ENCODE measurements around the gene RAB37. TPM values are rescaled to one million over a fixed set of nuclear protein-coding genes. Genes with fewer than 3 reads are reported as not detected.

RAB37 gene
- total and polyA plus RNA-seq, 8 donors, result 2.0 to 42.9 (median 5.3) TPM; not detected in 3

DNA sequence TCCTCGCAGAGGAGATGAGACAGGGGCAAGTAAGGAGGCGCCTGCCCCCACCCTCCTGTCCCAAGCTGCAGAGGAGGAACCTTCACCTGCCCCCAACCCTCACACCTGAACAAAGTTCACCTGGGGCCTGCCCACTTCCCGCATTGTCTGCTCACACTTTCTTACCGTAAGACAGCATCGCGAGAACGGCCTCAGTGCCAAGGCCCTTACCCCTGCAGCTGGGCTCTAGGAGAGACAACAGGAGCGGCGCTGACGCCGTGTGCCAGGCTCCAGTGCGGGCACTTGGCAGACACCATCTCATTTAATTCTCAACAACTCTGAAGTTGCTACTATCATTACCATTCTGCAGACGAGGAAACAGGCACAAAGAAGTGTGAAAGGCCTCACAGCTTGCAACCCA lies 35.0 kb downstream of the RAB37 start:
- peaks cover 31 to 60% (median 59%) of the 10 kb centered on the region in 4 donors for H3K36me3 ChIP-seq
- TF ChIP-seq POLR2A (IDR thresholded peaks at IDR 0.05) (no peak), EP300 (IDR thresholded peaks at IDR 0.05) (no peak), POLR2AphosphoS5 (IDR thresholded peaks at IDR 0.05) (no peak)
- TF ChIP-seq, protein P1, sequence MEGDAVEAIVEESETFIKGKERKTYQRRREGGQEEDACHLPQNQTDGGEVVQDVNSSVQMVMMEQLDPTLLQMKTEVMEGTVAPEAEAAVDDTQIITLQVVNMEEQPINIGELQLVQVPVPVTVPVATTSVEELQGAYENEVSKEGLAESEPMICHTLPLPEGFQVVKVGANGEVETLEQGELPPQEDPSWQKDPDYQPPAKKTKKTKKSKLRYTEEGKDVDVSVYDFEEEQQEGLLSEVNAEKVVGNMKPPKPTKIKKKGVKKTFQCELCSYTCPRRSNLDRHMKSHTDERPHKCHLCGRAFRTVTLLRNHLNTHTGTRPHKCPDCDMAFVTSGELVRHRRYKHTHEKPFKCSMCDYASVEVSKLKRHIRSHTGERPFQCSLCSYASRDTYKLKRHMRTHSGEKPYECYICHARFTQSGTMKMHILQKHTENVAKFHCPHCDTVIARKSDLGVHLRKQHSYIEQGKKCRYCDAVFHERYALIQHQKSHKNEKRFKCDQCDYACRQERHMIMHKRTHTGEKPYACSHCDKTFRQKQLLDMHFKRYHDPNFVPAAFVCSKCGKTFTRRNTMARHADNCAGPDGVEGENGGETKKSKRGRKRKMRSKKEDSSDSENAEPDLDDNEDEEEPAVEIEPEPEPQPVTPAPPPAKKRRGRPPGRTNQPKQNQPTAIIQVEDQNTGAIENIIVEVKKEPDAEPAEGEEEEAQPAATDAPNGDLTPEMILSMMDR (IDR thresholded peaks at IDR 0.05), result no peak
- intact Hi-C loops (cut with DNase I; ENCODE audit: low total_unique reads), result no loop called here
- no peak for DNase-seq
- 78 to 90% (median 84%) methylated on average over 8 to 13 of the region's 13 CpGs for WGBS, 5 donors
- H3K27me3 ChIP-seq, result no peaks in the 10 kb centered on the region
- no peak overlapping the region for H3K27ac ChIP-seq
- no peaks in the 10 kb centered on the region for H3K9me3 ChIP-seq
- H3K4me1 ChIP-seq, result peaks cover 47 to 64% (median 49%) of the 10 kb centered on the region in 4 donors
- no peak overlapping the region for H3K4me3 ChIP-seq

DNA sequence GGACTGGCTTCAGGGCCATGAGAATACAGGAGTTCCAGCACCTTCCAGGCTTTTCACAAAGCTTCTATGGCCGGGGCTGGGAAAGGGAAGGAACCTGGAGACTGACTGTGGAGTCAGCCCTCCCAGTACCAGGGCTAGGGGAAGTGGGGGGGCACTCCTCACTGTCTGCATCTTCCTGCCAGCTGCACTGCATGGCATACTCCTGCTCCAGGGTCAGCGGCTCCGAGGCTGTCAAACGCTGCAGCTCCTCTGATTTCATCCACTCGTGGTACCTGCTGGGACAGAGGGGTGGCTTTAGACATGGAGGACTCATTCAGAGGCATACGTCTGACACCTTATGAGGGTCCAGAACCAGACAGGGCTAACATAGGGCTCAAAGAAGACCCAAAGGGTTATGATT lies 36.4 kb downstream of the RAB37 start:
- H3K4me3 ChIP-seq, result no peak overlapping the region
- TF ChIP-seq POLR2A (IDR thresholded peaks at IDR 0.05) (no peak), EP300 (IDR thresholded peaks at IDR 0.05) (no peak), POLR2AphosphoS5 (IDR thresholded peaks at IDR 0.05) (no peak)
- TF ChIP-seq, protein P1 (IDR thresholded peaks at IDR 0.05), result no peak
- no peak overlapping the region for H3K27ac ChIP-seq
- intact Hi-C loops (cut with DNase I; ENCODE audit: low total_unique reads), result no loop called here
- H3K9me3 ChIP-seq, result no peaks in the 10 kb centered on the region
- no peak for DNase-seq
- 74 to 86% (median 83%) methylated on average over 6 of the region's 6 CpGs for WGBS, 5 donors
- H3K36me3 ChIP-seq, result peaks cover 31 to 56% (median 53%) of the 10 kb centered on the region in 4 donors
- H3K4me1 ChIP-seq, result peaks cover 38 to 64% (median 49%) of the 10 kb centered on the region in 4 donors
- H3K27me3 ChIP-seq, result no peaks in the 10 kb centered on the region

DNA sequence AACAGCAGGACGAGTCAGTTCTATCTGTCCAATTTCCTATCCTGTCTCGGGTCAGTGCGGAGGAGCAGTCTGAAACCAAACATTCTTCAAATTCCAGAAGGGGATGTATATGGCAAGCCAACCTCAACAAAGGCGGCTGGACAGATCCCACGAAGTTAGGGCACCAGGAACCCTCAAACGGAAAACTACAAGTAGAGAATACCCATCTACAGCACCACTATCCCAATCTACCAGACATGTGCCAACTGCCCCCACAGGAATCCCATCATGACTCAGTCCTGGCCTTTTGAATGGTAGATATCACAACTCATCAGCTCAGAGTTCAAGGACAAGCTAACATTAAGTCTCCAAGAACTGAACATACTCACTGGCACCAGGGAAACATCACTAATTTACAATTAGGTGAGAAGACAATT lies 36.8 kb downstream of the RAB37 start:
- H3K27ac ChIP-seq, result no peak overlapping the region
- no peak overlapping the region for H3K4me3 ChIP-seq
- peaks cover 31 to 51% (median 48%) of the 10 kb centered on the region in 4 donors for H3K36me3 ChIP-seq
- no peaks in the 10 kb centered on the region for H3K9me3 ChIP-seq
- peaks cover 36 to 64% (median 46%) of the 10 kb centered on the region in 4 donors for H3K4me1 ChIP-seq
- DNase-seq, result no peak
- H3K27me3 ChIP-seq, result no peaks in the 10 kb centered on the region
- WGBS, 5 donors, result 65 to 83% (median 74%) methylated on average over 6 of the region's 6 CpGs
- intact Hi-C loops (cut with DNase I; ENCODE audit: low total_unique reads), result no loop called here
- TF ChIP-seq POLR2AphosphoS5 (IDR thresholded peaks at IDR 0.05) (no peak), POLR2A (IDR thresholded peaks at IDR 0.05) (no peak), EP300 (IDR thresholded peaks at IDR 0.05) (no peak)
- TF ChIP-seq, protein P1 (IDR thresholded peaks at IDR 0.05), result no peak

DNA sequence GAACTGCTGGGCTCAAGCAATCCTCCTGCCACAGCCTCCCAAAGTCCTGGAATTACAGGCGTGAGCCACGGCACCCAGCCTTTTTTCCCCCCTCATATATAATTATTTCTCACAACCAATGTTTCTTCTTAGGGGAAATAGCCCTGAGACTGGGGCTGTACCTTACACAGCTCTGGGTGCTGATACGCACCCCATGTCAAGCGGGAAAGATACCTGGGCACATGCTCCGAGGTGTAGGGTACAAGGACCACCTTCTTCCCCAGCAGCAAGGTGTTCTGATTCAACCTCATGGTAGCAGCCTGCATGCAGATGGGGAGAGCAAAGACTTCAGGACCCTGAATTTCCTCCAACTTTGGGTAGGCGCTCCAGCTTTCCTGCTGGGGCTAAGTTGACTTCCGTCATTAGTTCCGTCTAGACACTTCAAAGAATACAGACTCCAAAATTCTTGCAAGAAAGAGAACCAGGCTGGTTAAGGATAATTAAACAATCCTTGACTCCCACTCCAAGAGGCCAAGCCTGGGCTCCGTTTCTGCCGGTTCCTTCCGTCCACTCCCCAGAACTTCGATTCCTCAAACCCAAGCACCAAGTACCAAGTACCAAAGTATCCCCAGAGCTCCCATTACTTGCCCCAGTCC lies 38.5 kb downstream of the RAB37 start:
- peak overlapping the region; percentile 92 to 98 (median 95) for H3K4me3 ChIP-seq
- no peak for TF ChIP-seq POLR2AphosphoS5 (IDR thresholded peaks at IDR 0.05)
- TF ChIP-seq, protein P1 (IDR thresholded peaks at IDR 0.05), result no peak
- no peak for TF ChIP-seq EP300 (IDR thresholded peaks at IDR 0.05)
- TF ChIP-seq POLR2A (IDR thresholded peaks at IDR 0.05), result no peak
- no peak for DNase-seq
- H3K27me3 ChIP-seq, result no peaks in the 10 kb centered on the region
- H3K4me1 ChIP-seq, result peaks cover 19 to 62% (median 34%) of the 10 kb centered on the region in 4 donors
- H3K9me3 ChIP-seq, result no peaks in the 10 kb centered on the region
- intact Hi-C loops (cut with DNase I; ENCODE audit: low total_unique reads), result no loop called here
- 32 to 36% (median 35%) methylated on average over 12 of the region's 12 CpGs for WGBS, 5 donors
- H3K36me3 ChIP-seq, result peaks cover 31 to 51% (median 45%) of the 10 kb centered on the region in 4 donors
- H3K27ac ChIP-seq, result peak overlapping the region; percentile 55 to 87 (median 82)
